ENCODE data around the gene RALGAPB.

RALGAPB gene

DNA sequence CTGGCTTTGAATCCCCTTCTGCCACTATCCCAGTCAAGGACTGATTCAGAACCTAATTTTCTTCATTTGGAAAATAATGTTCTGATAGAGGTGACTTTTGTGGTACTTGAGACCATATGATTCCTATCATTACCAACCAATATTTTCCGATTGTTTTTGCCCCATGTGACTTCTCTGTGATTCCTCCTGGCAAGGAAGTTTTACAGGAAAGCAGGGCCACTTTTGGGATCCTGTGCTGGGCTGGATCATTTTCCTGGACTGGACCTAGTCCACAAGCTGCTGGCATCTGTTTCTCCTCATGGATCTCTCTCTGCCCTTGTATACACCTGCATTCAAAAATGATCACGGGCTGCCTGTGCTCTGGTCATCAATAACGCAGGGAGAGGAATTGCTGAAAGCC, 23.6 kb upstream of the RALGAPB start:
- Histone ChIP-seq H3K36me3 (ENCODE audit: control insufficient read depth, insufficient read depth, low read length) (peaks cover 6% of the 10 kb centered on the region), H3K27me3 (replicated peaks; ENCODE audit: control insufficient read depth, insufficient read depth, low read length) (no peaks in the 10 kb centered on the region), H3K4me3 (replicated peaks; ENCODE audit: low read depth, low read length) (no peak overlapping the region)
- TF ChIP-seq, protein P1, sequence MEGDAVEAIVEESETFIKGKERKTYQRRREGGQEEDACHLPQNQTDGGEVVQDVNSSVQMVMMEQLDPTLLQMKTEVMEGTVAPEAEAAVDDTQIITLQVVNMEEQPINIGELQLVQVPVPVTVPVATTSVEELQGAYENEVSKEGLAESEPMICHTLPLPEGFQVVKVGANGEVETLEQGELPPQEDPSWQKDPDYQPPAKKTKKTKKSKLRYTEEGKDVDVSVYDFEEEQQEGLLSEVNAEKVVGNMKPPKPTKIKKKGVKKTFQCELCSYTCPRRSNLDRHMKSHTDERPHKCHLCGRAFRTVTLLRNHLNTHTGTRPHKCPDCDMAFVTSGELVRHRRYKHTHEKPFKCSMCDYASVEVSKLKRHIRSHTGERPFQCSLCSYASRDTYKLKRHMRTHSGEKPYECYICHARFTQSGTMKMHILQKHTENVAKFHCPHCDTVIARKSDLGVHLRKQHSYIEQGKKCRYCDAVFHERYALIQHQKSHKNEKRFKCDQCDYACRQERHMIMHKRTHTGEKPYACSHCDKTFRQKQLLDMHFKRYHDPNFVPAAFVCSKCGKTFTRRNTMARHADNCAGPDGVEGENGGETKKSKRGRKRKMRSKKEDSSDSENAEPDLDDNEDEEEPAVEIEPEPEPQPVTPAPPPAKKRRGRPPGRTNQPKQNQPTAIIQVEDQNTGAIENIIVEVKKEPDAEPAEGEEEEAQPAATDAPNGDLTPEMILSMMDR (IDR thresholded peaks at IDR 0.05; ENCODE audit: insufficient read depth, low read length, poor library complexity, severe bottlenecking), result no peak
- no peak for DNase-seq (ENCODE audit: extremely low read depth, insufficient read length)

DNA sequence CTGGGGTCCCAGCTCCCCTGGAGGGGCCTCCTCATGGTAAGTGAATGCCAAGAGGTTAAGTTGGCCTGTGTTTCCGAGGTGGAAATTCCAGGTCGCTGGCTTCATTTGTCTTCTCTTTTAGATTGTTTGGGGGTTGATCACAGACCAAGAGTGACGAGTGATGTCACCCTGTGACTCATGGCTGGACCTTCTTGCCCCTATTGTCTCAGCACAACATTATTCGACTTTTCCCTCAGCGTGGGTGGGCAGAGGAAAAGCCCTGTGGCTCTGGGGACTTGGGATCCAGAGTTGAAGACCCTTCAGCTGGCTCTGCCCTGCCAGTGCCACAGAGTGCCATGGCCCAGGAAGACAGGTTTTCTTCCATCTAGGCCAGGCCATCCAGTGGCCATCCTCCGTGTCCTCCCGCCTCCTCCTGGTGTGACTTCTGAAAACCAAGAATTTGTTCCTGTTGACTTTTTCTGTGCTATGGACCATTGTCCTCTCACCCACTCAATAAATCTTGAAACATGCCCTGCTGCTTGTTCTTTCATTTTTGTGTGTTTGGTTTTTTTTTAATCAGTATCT, 22.1 kb upstream of the RALGAPB start:
- Histone ChIP-seq H3K4me3 (replicated peaks; ENCODE audit: low read depth, low read length) (no peak overlapping the region), H3K36me3 (ENCODE audit: control insufficient read depth, insufficient read depth, low read length) (peaks cover 6% of the 10 kb centered on the region), H3K27me3 (replicated peaks; ENCODE audit: control insufficient read depth, insufficient read depth, low read length) (no peaks in the 10 kb centered on the region)
- TF ChIP-seq, protein P1 (IDR thresholded peaks at IDR 0.05; ENCODE audit: insufficient read depth, low read length, poor library complexity, severe bottlenecking), result no peak
- no peak for DNase-seq (ENCODE audit: extremely low read depth, insufficient read length)

DNA sequence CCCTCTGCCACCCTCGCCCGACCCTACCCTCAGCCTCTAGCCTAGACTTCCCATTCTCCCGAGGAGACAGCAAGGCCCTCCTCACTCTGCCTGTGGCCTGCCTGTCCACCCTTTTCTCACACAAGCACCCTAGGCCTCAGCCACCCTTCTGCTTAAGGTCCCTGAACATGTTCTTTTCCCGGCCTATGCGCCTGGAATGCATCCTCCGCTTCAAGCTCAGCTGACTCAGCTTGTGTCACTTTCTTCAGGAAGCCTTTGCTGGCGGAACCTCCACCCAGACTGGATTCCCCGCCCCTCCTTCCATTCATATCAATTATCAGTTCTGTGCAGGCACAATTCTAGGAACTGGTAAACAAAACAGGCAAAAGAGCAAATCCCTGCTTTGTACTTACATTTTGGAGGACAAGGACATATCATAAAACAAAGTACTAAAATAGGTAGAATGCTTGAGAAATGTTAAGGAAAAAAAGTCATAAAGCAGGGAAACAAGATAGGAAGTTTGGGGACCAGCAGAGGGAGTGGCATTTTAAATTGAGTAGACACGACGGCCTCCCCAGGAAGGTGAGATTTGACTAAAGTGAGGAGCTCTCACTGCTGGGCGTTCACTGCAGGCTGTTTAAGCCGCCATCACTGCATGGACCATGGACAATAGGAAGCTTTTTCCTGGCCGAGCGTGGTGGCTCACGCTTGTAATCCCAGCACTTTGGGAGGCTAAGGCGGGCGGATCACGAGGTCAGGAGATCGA, 19.6 kb upstream of the RALGAPB start:
- Histone ChIP-seq H3K27me3 (replicated peaks; ENCODE audit: control insufficient read depth, insufficient read depth, low read length) (no peaks in the 10 kb centered on the region), H3K4me3 (replicated peaks; ENCODE audit: low read depth, low read length) (no peak overlapping the region), H3K36me3 (ENCODE audit: control insufficient read depth, insufficient read depth, low read length) (peaks cover 6% of the 10 kb centered on the region)
- no peak for DNase-seq (ENCODE audit: extremely low read depth, insufficient read length)
- TF ChIP-seq, protein P1 (IDR thresholded peaks at IDR 0.05; ENCODE audit: insufficient read depth, low read length, poor library complexity, severe bottlenecking), result no peak

DNA sequence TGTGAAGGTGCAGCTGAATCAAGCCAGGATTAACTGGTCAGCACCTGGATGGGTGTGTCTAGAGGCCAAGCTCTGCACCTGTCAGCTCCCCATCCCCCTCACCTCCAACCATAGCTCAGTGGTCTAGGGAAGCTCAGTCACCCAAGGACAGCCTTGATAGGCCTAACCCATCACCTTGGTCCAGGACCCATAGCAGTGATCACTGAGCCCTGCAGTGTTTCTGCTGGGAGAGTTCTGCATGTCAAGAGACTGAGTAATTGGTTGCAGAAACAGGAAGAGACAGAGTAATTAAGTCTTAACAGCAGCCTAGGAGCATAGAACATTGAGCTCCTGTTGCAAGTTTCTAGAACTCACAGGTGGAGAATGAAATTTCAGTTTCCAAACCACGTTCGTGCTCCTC, 18.7 kb upstream of the RALGAPB start:
- peak; percentile 70 for DNase-seq (ENCODE audit: extremely low read depth, insufficient read length)
- Histone ChIP-seq H3K36me3 (ENCODE audit: control insufficient read depth, insufficient read depth, low read length) (peaks cover 6% of the 10 kb centered on the region), H3K27me3 (replicated peaks; ENCODE audit: control insufficient read depth, insufficient read depth, low read length) (no peaks in the 10 kb centered on the region), H3K4me3 (replicated peaks; ENCODE audit: low read depth, low read length) (no peak overlapping the region)
- TF ChIP-seq, protein P1 (IDR thresholded peaks at IDR 0.05; ENCODE audit: insufficient read depth, low read length, poor library complexity, severe bottlenecking), result no peak

DNA sequence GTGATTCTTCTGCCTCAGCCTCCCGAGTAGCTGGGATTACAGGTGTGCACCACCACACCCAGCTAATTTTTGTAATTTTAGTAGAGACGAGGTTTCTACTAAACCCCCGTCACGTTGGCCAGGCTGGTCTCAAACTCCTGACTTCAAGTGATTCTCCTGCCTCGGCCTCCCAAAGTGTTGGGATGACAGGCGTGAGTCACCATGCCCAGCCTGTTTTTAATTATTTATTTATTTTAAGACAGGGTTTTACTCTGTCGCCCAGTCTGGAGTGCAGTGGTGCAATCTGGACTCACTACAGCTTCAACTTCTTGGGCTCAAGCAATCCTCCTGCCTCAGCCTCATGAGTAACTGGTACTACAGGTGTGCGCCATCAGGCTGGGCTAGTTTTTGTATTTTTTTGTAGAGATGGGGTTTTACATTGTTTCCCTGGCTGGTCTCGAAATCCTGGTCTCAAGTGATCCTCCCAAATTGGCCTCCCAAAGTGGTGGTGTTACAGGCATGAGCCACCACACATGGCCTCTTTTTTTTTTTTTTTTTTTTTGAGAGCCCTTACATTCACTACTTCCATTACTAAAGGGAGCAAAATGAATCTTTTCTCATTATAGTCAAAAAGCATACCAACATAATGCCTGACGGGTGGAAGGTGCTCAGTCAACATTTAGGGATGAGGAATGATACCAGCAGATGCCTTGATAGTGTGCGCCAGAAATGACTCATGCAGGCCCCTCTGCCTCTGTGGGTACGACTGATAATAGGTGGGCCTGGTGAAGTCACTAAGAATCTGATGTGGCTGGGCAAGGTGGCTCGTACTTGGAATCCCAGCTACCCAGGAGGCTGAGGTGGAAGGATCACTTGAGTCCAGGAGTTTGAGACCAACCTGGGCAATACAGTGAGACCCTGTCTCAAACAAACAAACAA, 17.8 kb upstream of the RALGAPB start:
- H3K36me3 ChIP-seq (ENCODE audit: control insufficient read depth, insufficient read depth, low read length), result peaks cover 2% of the 10 kb centered on the region
- TF ChIP-seq, protein P1 (IDR thresholded peaks at IDR 0.05; ENCODE audit: insufficient read depth, low read length, poor library complexity, severe bottlenecking), result no peak
- H3K4me3 ChIP-seq (replicated peaks; ENCODE audit: low read depth, low read length), result no peak overlapping the region
- no peak for DNase-seq (ENCODE audit: extremely low read depth, insufficient read length)
- no peaks in the 10 kb centered on the region for H3K27me3 ChIP-seq (replicated peaks; ENCODE audit: control insufficient read depth, insufficient read depth, low read length)

Data from GM06990 (cell line).